Measurements from ENCODE around the gene ZNF683.

ZNF683 gene

DNA sequence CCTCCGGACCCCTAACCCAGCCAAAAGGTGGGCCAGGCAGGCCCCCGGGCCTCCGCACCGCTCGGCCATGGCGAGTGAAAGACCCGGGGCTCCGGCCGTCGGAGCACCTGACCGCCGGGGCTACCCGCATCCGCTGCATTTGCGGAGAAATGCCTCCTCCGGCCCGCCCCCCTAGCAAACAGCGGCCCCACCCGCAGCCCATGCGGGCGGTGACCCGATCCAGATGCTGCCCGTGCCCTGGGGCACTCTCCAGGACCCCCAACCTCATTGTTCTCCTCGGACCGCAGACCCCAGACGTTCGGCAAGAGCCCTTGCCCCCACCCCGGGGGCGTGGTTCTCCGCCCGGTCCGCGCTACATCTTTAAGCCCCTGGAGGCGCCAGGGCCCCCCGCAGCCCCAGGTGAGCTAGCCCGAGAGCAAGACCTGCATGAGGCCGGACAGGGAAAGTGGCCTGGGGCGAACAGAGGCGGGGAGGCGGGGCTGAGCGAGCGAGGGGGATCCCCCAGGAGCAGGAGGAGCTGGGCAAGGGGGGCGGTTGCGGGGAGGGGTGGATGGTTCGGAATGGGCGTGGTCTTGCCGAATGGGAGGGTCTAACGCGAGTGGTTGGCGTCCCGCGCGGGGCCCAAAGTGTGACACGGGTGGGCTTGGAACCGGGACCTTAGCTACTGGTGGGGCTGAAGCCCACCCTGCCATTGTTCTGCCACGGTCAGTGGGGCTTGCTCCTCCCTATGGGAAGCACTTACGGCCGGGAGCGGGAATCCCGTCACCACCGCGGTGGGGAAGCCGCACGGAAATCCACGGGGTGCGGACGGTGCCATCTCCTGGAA is 12.4 kb downstream of the ZNF683 start:
- TF ChIP-seq CTCF (IDR thresholded peaks at IDR 0.05; ENCODE audit: low read depth, low read length), result no peak
- H3K4me3 ChIP-seq (ENCODE audit: low read depth, low read length), result peak overlapping the region; percentile 18
- DNase-seq (ENCODE audit: low read depth, low spot score), result no peak
- in situ Hi-C loops (cut with HindIII; ENCODE audit: low sequenced_read_pairs), result no loop called here

DNA sequence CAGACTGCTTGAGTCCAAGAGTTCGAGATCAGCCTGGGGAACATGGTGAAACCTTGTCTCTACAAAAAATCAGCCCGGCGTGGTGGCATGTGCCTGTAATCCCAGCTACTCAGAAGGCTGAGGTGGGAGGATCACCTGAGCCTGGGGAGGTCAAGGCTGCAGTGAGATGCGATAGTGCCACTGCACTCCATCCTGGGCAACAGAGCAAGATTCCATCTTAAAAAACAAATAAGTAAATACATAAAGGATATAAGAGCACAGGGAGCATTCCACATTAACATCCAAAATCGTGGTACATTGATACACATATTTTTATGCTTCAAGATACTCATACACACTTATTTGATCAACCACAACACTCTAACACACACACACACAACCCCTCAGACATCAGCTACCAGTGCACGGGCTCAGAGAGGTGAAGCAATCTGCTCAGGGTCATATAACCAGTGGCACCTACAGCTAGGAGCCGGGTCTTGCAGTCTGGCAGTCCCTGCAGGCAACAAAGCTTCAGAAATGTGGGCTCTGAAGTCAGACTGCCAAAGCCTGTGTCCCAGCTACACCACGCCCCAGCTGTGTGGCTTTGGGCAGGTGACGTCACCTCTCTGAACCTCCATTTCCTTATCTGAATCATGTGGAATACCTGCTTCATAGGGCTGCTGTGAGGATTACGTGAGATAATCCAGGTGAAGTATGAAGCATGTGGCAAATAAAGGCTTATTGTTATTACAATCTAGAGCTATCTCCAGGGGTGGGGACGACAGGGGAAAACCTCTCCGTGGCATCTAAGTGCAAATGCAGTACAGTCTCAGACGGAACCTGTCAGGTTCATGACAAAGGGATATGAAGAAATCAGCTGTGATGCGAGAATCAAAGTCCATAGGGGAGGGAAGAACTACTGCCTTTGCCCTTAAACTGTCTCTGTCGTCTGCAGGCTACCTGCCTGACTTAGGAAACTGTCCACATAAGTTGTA is 13.9 kb downstream of the ZNF683 start:
- no peak for TF ChIP-seq CTCF (IDR thresholded peaks at IDR 0.05; ENCODE audit: low read depth, low read length)
- in situ Hi-C loops (cut with HindIII; ENCODE audit: low sequenced_read_pairs), result no loop called here
- no peak overlapping the region for H3K4me3 ChIP-seq (ENCODE audit: low read depth, low read length)
- no peak for DNase-seq (ENCODE audit: low read depth, low spot score)

GRCh38 chr1:26357121-26357602 is 15.4 kb downstream of the ZNF683 start:
- no peak for DNase-seq (ENCODE audit: low read depth, low spot score)
- in situ Hi-C loops (cut with HindIII; ENCODE audit: low sequenced_read_pairs), result no loop called here
- TF ChIP-seq CTCF (IDR thresholded peaks at IDR 0.05; ENCODE audit: low read depth, low read length), result no peak
- H3K4me3 ChIP-seq (ENCODE audit: low read depth, low read length), result no peak overlapping the region

DNA sequence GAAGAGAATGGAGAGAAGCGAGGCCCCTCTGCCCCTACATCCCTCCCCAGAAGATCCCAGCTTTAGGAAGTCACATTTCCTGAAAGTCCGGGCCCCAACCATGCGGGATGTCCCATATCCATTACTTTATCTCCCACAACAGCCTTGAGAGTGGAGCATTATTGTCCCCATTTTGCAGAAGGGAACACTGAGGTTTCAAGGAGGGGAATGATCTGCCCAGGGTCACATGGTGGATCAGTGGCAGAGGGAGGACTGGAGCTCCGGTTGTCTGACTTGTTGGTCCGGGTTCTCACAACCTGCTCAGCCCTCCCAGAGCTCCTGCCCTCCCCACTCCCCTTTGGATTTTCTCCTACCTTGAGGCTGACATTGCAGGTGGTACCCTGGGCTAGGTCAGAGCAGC is 16.4 kb downstream of the ZNF683 start:
- H3K4me3 ChIP-seq (ENCODE audit: low read depth, low read length), result no peak overlapping the region
- in situ Hi-C loops (cut with HindIII; ENCODE audit: low sequenced_read_pairs), result no loop called here
- no peak for TF ChIP-seq CTCF (IDR thresholded peaks at IDR 0.05; ENCODE audit: low read depth, low read length)
- DNase-seq (ENCODE audit: low read depth, low spot score), result no peak

- no peak for DNase-seq (ENCODE audit: low read depth, low spot score)
- TF ChIP-seq CTCF (IDR thresholded peaks at IDR 0.05; ENCODE audit: low read depth, low read length), result no peak
- no peak overlapping the region for H3K4me3 ChIP-seq (ENCODE audit: low read depth, low read length)
- in situ Hi-C loops (cut with HindIII; ENCODE audit: low sequenced_read_pairs), result no loop called here
Observed at GRCh38 chr1:26354972-26355371, 17.6 kb downstream of the ZNF683 start.

- in situ Hi-C loops (cut with HindIII; ENCODE audit: low sequenced_read_pairs), result no loop called here
- H3K4me3 ChIP-seq (ENCODE audit: low read depth, low read length), result no peak within 1 kb of the TSS
- no peak for DNase-seq (ENCODE audit: low read depth, low spot score)
- TF ChIP-seq CTCF (IDR thresholded peaks at IDR 0.05; ENCODE audit: low read depth, low read length), result no peak
Observed at GRCh38 chr1:26353976-26354820, 18.4 kb downstream of the ZNF683 start, which contains the start of gene CRYBG2. TSS of gene CRYBG2 (minus strand) at chr1:26354130. CDS start at chr1:26346657, 7,473 bp downstream.

Measured in astrocyte of the spinal cord (primary cell).